Measurements from ENCODE around the gene ZNF76. TPM values are rescaled to one million over a fixed set of nuclear protein-coding genes. Genes with fewer than 3 reads are reported as not detected.

ZNF76 gene
- total and polyA plus RNA-seq, 9 of the 15 experiments (the other 6 are each of a cell fraction or from before 2014, with no cell fraction given): 1.2 to 17.8 (median 10.7) TPM

DNA sequence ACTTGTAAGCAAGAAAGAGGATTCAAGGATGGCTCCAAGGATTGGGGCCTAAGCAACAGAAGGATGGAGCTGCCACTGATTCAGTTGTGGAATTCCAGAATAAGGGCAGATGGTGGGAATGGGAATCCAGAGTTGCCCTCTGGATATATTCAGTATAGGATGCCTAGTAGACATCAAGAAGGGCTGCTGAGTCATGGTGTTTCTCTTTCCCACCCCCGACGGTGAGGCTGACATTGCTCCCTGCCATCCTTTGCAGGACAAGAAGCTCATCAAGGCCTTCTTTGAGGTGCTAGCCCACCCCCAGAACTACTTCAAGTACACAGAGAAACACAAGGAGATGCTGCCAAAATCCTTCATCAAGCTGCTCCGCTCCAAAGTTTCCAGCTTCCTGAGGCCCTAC lies 11.2 kb upstream of the ZNF76 start:
- Histone ChIP-seq H3K79me2 (ENCODE audit: control insufficient read depth, insufficient read depth, low read length) (peaks cover 2% of the 10 kb centered on the region; the same call in 1 of the 3 replicates), H3K9me3 (replicated peaks; ENCODE audit: control insufficient read depth, insufficient read depth, low read depth, low read length) (no peaks in the 10 kb centered on the region), H3K9me1 (ENCODE audit: control insufficient read depth, insufficient read depth, low read length) (no peaks in the 10 kb centered on the region), H3K4me3 (no peak overlapping the region), H3K27ac (ENCODE audit: extremely low read depth, low read depth, low read length) (peak overlapping the region; percentile 45; the same call in 2 of the 3 replicates), H3K4me1 (replicated peaks in 1 of 2; ENCODE audit: control insufficient read depth in 2 of 2, insufficient read depth in 2 of 2, low read length in 2 of 2) (peaks cover 6 to 19% of the 10 kb centered on the region in 2 experiments; a peak in 4 of 5 replicates), H4K20me1 (replicated peaks; ENCODE audit: control insufficient read depth, insufficient read depth, low read length) (no peaks in the 10 kb centered on the region), H3K27me3 (ENCODE audit: control insufficient read depth in 2 of 2, insufficient read depth in 2 of 2, low read length in 2 of 2) (no peaks in the 10 kb centered on the region), H3K9ac (ENCODE audit: insufficient read depth in 1 of 2, low read depth in 2 of 2, low read length in 2 of 2) (peak overlapping the region in 1 of 2 experiments; percentile 8; a peak in 1 of 4 replicates), H3K4me2 (ENCODE audit: insufficient read depth, low read length) (peak overlapping the region; percentile 17), H3K36me3 (ENCODE audit: control insufficient read depth, insufficient read depth, low read length) (peaks cover 26% of the 10 kb centered on the region; the same call in 1 of the 3 replicates), H2AFZ (ENCODE audit: low read depth, low read length) (peak overlapping the region; percentile 27)
- 37% methylated on average over 3 of the region's 3 CpGs for WGBS (ENCODE audit: insufficient coverage, low coverage, missing lambda C conversion rate)
- intact Hi-C loops (cut with micrococcal nuclease) (no loop called here), in situ Hi-C loops (cut with MboI) (no loop called here)
- POLR2A ChIA-PET: interaction anchor here (1.1 to 1.3 kb wide), 2 partner anchors 8 to 11 kb away, joined by 4 to 5 read pairs; partner anchors contain the start of gene ZNF76
- CTCF ChIA-PET (ENCODE audit: low intra/inter-chr PET ratio): no interaction called here
- BruUV-seq (replicated peaks): no TSS peak
- peak; percentile 74 for ATAC-seq
- FAIRE-seq: peak; percentile 80
- TF ChIP-seq NR4A1 (CRISPR knock-in tag; IDR thresholded peaks at IDR 0.05): no peak
- peak; percentile 9; the same call in 1 of the 2 replicates for TF ChIP-seq NR4A1 (tag; IDR thresholded peaks at IDR 0.05)
- TF ChIP-seq CTBP1 (IDR thresholded peaks at IDR 0.05; ENCODE audit: borderline replicate concordance): peak; percentile 37; the same call in 1 of the 2 replicates
- peak; percentile 83 for TF ChIP-seq MAFF (IDR thresholded peaks at IDR 0.05; ENCODE audit: low read length)
- TF ChIP-seq MAFG (tag; conservative IDR thresholded peaks at IDR 0.05): peak; percentile 92
- TF ChIP-seq, protein P1, sequence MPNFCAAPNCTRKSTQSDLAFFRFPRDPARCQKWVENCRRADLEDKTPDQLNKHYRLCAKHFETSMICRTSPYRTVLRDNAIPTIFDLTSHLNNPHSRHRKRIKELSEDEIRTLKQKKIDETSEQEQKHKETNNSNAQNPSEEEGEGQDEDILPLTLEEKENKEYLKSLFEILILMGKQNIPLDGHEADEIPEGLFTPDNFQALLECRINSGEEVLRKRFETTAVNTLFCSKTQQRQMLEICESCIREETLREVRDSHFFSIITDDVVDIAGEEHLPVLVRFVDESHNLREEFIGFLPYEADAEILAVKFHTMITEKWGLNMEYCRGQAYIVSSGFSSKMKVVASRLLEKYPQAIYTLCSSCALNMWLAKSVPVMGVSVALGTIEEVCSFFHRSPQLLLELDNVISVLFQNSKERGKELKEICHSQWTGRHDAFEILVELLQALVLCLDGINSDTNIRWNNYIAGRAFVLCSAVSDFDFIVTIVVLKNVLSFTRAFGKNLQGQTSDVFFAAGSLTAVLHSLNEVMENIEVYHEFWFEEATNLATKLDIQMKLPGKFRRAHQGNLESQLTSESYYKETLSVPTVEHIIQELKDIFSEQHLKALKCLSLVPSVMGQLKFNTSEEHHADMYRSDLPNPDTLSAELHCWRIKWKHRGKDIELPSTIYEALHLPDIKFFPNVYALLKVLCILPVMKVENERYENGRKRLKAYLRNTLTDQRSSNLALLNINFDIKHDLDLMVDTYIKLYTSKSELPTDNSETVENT (CRISPR knock-in tag; IDR thresholded peaks at IDR 0.05): no peak
- peak; percentile 93 for TF ChIP-seq C11orf30 (IDR thresholded peaks at IDR 0.05; ENCODE audit: low read depth)
- peak; percentile 44; the same call in 1 of the 2 replicates for TF ChIP-seq BACH1 (tag; IDR thresholded peaks at IDR 0.05)
- peak; percentile 94 for TF ChIP-seq ZNF316 (IDR thresholded peaks at IDR 0.05)
- peak; percentile 95 for TF ChIP-seq NFE2 (IDR thresholded peaks at IDR 0.05; ENCODE audit: low read depth)
- 0 out of 2 replicates have a peak, but pooled peaks have one; percentile 15 for TF ChIP-seq FOSL1 (tag; conservative IDR thresholded peaks at IDR 0.05)
- peak; percentile 84 for TF ChIP-seq MAFK (IDR thresholded peaks at IDR 0.05; ENCODE audit: low read length)
- TF ChIP-seq NFE2L1 (tag; IDR thresholded peaks at IDR 0.05; ENCODE audit: borderline replicate concordance, low read depth): peak; percentile 70; the same call in 1 of the 2 replicates
- 0 out of 2 replicates have a peak, but pooled peaks have one; percentile 7 for TF ChIP-seq SMAD4 (CRISPR knock-in tag; conservative IDR thresholded peaks at IDR 0.05)
- TF ChIP-seq JUNB (CRISPR knock-in tag; conservative IDR thresholded peaks at IDR 0.05): no peak
- no peak for TF ChIP-seq PML (IDR thresholded peaks at IDR 0.05; ENCODE audit: low read length)
- TF ChIP-seq, protein P2, sequence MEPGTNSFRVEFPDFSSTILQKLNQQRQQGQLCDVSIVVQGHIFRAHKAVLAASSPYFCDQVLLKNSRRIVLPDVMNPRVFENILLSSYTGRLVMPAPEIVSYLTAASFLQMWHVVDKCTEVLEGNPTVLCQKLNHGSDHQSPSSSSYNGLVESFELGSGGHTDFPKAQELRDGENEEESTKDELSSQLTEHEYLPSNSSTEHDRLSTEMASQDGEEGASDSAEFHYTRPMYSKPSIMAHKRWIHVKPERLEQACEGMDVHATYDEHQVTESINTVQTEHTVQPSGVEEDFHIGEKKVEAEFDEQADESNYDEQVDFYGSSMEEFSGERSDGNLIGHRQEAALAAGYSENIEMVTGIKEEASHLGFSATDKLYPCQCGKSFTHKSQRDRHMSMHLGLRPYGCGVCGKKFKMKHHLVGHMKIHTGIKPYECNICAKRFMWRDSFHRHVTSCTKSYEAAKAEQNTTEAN (CRISPR knock-in tag; IDR thresholded peaks at IDR 0.05): no peak
- peak in 2 of 4 experiments; percentile 50 to 65 for DNase-seq (ENCODE audit: extremely low read depth in 1 of 4, low spot score in 3 of 4)

Measured in K562 (cell line).